Measurements from ENCODE around the gene ERP29.

DNA sequence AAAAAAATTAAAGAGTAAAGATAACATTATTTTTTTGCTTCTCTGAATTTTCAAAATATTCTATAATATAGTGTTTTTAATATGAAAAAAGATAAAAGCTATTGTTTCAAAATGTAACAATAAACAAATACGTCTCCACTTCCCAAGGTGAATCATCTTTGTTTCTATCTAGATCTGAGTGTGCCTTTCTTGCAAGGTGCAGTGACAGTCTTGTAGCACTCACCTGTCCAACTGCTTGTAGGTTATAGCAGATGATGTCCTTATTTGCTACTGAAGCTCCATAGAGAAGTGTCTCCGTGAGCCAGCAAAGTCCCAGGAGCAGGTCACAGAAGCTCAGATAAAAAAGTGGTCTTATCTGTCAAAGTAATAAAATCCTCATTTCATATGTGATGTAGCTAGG, 21.7 kb upstream of the ERP29 start:
- TF ChIP-seq TAF1 (IDR thresholded peaks at IDR 0.05; ENCODE audit: borderline replicate concordance, low read depth, low read length) (no peak), POLR2AphosphoS5 (IDR thresholded peaks at IDR 0.05; ENCODE audit: low read depth, low read length) (no peak), POLR2A (IDR thresholded peaks at IDR 0.05; ENCODE audit: low read depth, low read length) (no peak)

Measured in GM12892 (cell line).